ENCODE data around the gene MFSD2B. TPM values are rescaled to one million over a fixed set of nuclear protein-coding genes. Genes with fewer than 3 reads are reported as not detected.

Gene MFSD2B
- total and polyA plus RNA-seq, 2 donors (not counting 1 experiment from before 2014, with no cell fraction given) = 0.10 to 0.17 TPM

GRCh38 chr2:24024018-24024417 is 14.1 kb downstream of the MFSD2B start:
- no peaks in the 10 kb centered on the region for H3K4me1 ChIP-seq (ENCODE audit: control insufficient read depth, extremely low read depth, insufficient read depth, low read length)
- peak; percentile 15 to 29 for DNase-seq (ENCODE audit: low read depth in 2 of 2)

GRCh38 chr2:24024996-24025663 is 15.2 kb downstream of the MFSD2B start:
- no peak for DNase-seq (ENCODE audit: low read depth in 2 of 2)
- Histone ChIP-seq H3K4me1 (ENCODE audit: control insufficient read depth, extremely low read depth, insufficient read depth, low read length) (no peaks in the 10 kb centered on the region), H3K36me3 (ENCODE audit: control insufficient read depth, insufficient read depth, low read length) (peaks cover 6% of the 10 kb centered on the region)

More at GRCh38 chr2:24024018-24024417, 14.1 kb downstream of the MFSD2B start:
- no peak overlapping the region for H3K9ac ChIP-seq (ENCODE audit: insufficient read depth, low read length)
- no peaks in the 10 kb centered on the region for H3K9me3 ChIP-seq (ENCODE audit: control insufficient read depth, insufficient read depth, low read depth, low read length)
- H3K79me2 ChIP-seq (ENCODE audit: control insufficient read depth, insufficient read depth, low read length) = no peaks in the 10 kb centered on the region
- H3K27ac ChIP-seq (ENCODE audit: insufficient read depth, low read length) = no peak overlapping the region
- no peaks in the 10 kb centered on the region for H3K27me3 ChIP-seq (ENCODE audit: control insufficient read depth, insufficient read depth, low read length)
- H3K4me3 ChIP-seq (replicated peaks in 1 of 4; ENCODE audit: control extremely low read depth in 1 of 4, insufficient read depth in 1 of 4, low read depth in 3 of 4, low read length in 4 of 4) = no peak overlapping the region
- no peak overlapping the region for H3K4me2 ChIP-seq (ENCODE audit: extremely low read depth, insufficient read depth, low read length)
- H3K36me3 ChIP-seq (ENCODE audit: control insufficient read depth, insufficient read depth, low read length) = peaks cover 6% of the 10 kb centered on the region
- H4K20me1 ChIP-seq (ENCODE audit: control insufficient read depth, extremely low read depth, insufficient read depth, low read length) = no peaks in the 10 kb centered on the region
- no peak overlapping the region for H2AFZ ChIP-seq (ENCODE audit: low read length)
- no peak for TF ChIP-seq EZH2 (IDR thresholded peaks at IDR 0.05; ENCODE audit: low read length, missing control alignments)
- TF ChIP-seq CTCF (conservative IDR thresholded peaks at IDR 0.05 in 1 of 2, IDR thresholded peaks at IDR 0.05 in 1 of 2; ENCODE audit: low read depth in 1 of 2, low read length in 2 of 2) = peak; percentile 12 to 31

GRCh38 chr2:24026233-24026632 is 16.3 kb downstream of the MFSD2B start:
- H3K27me3 ChIP-seq (ENCODE audit: control insufficient read depth, insufficient read depth, low read length) = no peaks in the 10 kb centered on the region
- H3K36me3 ChIP-seq (ENCODE audit: control insufficient read depth, insufficient read depth, low read length) = peaks cover 6% of the 10 kb centered on the region
- no peaks in the 10 kb centered on the region for H3K4me1 ChIP-seq (ENCODE audit: control insufficient read depth, extremely low read depth, insufficient read depth, low read length)
- H3K27ac ChIP-seq (ENCODE audit: insufficient read depth, low read length) = no peak overlapping the region
- no peak overlapping the region for H2AFZ ChIP-seq (ENCODE audit: low read length)
- TF ChIP-seq CTCF (conservative IDR thresholded peaks at IDR 0.05 in 1 of 2, IDR thresholded peaks at IDR 0.05 in 1 of 2; ENCODE audit: low read depth in 1 of 2, low read length in 2 of 2) = no peak
- no peak for TF ChIP-seq EZH2 (IDR thresholded peaks at IDR 0.05; ENCODE audit: low read length, missing control alignments)
- no peak overlapping the region for H3K4me3 ChIP-seq (replicated peaks in 1 of 4; ENCODE audit: control extremely low read depth in 1 of 4, insufficient read depth in 1 of 4, low read depth in 3 of 4, low read length in 4 of 4)
- DNase-seq (ENCODE audit: low read depth in 2 of 2) = no peak
- no peaks in the 10 kb centered on the region for H3K79me2 ChIP-seq (ENCODE audit: control insufficient read depth, insufficient read depth, low read length)
- no peak overlapping the region for H3K4me2 ChIP-seq (ENCODE audit: extremely low read depth, insufficient read depth, low read length)
- H3K9me3 ChIP-seq (ENCODE audit: control insufficient read depth, insufficient read depth, low read depth, low read length) = no peaks in the 10 kb centered on the region
- no peaks in the 10 kb centered on the region for H4K20me1 ChIP-seq (ENCODE audit: control insufficient read depth, extremely low read depth, insufficient read depth, low read length)
- H3K9ac ChIP-seq (ENCODE audit: insufficient read depth, low read length) = no peak overlapping the region

More at GRCh38 chr2:24024996-24025663, 15.2 kb downstream of the MFSD2B start:
- Histone ChIP-seq H2AFZ (ENCODE audit: low read length) (no peak overlapping the region), H3K4me2 (ENCODE audit: extremely low read depth, insufficient read depth, low read length) (no peak overlapping the region), H3K79me2 (ENCODE audit: control insufficient read depth, insufficient read depth, low read length) (no peaks in the 10 kb centered on the region), H3K4me3 (replicated peaks in 1 of 4; ENCODE audit: control extremely low read depth in 1 of 4, insufficient read depth in 1 of 4, low read depth in 3 of 4, low read length in 4 of 4) (no peak overlapping the region), H4K20me1 (ENCODE audit: control insufficient read depth, extremely low read depth, insufficient read depth, low read length) (no peaks in the 10 kb centered on the region), H3K9ac (ENCODE audit: insufficient read depth, low read length) (no peak overlapping the region), H3K27ac (ENCODE audit: insufficient read depth, low read length) (no peak overlapping the region), H3K9me3 (ENCODE audit: control insufficient read depth, insufficient read depth, low read depth, low read length) (no peaks in the 10 kb centered on the region), H3K27me3 (ENCODE audit: control insufficient read depth, insufficient read depth, low read length) (no peaks in the 10 kb centered on the region)
- no peak for TF ChIP-seq CTCF (conservative IDR thresholded peaks at IDR 0.05 in 1 of 2, IDR thresholded peaks at IDR 0.05 in 1 of 2; ENCODE audit: low read depth in 1 of 2, low read length in 2 of 2)
- no peak for TF ChIP-seq EZH2 (IDR thresholded peaks at IDR 0.05; ENCODE audit: low read length, missing control alignments)

Measured in fibroblast of lung (primary cell).